ENCODE results near the gene TSEN2. TPM values are rescaled to one million over a fixed set of nuclear protein-coding genes. Genes with fewer than 3 reads are reported as not detected.
A peak's percentile ranks its signal among the peaks of the same experiment; 100 is the strongest.

TSEN2 gene
- polyA plus RNA-seq, 2 of the 4 experiments (the other 2 are of a cell fraction) = 24.9 to 33.1 TPM

DNA sequence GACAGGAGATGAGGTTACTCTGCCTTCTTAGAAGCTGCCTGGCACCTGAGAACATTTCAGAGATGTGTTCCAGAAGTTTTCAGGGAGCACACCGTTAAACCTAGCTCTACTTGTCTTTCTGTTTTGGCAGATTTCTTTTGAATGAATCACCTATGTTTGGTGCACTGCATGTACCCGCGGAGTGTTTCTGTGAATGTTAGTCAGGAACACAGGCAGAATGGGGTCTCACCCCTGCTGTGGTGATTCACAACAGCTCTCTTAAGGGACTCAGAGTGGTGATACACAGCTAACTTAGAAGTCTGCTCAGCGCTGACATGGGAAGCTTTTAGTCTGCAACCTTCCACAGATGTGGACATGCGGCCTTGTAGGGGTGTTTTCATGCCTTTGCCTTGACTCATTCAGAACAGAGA lies 24.0 kb downstream of the TSEN2 start:
- Histone ChIP-seq H3K4me1 (peaks cover 17% of the 10 kb centered on the region), H3K27ac (peak overlapping the region; percentile 32 to 46; a peak in 1 of 6 replicates), H3K4me2 (peak overlapping the region; percentile 42; the same call in 2 of the 3 replicates), H3K9me3 (no peaks in the 10 kb centered on the region), H3K4me3 (no peak overlapping the region)
- TF ChIP-seq USF2 (IDR thresholded peaks at IDR 0.05) (no peak), NFE2L2 (conservative IDR thresholded peaks at IDR 0.05; ENCODE audit: low read length) (no peak), FOSL2 (IDR thresholded peaks at IDR 0.05) (0 out of 2 replicates have a peak, but pooled peaks have one; percentile 15), FOSL2 (CRISPR knock-in tag; IDR thresholded peaks at IDR 0.05) (no peak)
- 39% methylated on average over 5 of the region's 5 CpGs for WGBS (ENCODE audit: missing lambda C conversion rate)
- DNase-seq (ENCODE audit: low read depth in 1 of 2, low spot score in 1 of 2) (peak; percentile 16 to 19), FAIRE-seq (no peak), ATAC-seq (peak; percentile 72 to 84)
- ChIA-PET CTCF (interaction anchor here (0.6 to 2.1 kb wide), 11 partner anchors 10 to 617 kb away, joined by 3 to 8 read pairs (median 4); no protein-coding TSS in a partner anchor), POLR2A (interaction anchor here (0.5 to 2.4 kb wide), 5 partner anchors 24 to 255 kb away, joined by 3 to 8 read pairs (median 6); partner anchors contain the start of gene TSEN2)

GRCh38 chr3:12509466-12509865 lies 25.2 kb downstream of the TSEN2 start:
- FAIRE-seq (no peak), DNase-seq (ENCODE audit: low read depth in 1 of 2, low spot score in 1 of 2) (no peak), ATAC-seq (no peak)
- H3K9me3 ChIP-seq = no peaks in the 10 kb centered on the region
- H3K4me2 ChIP-seq = no peak overlapping the region
- no peak overlapping the region for H3K27ac ChIP-seq
- H3K4me3 ChIP-seq = no peak overlapping the region
- ChIA-PET CTCF (interaction anchor here (1.4 to 2.5 kb wide), 3 partner anchors 13 to 29 kb away, joined by 3 to 8 read pairs (median 4); no protein-coding TSS in a partner anchor), POLR2A (interaction anchor here (2.4 kb wide), 1 partner anchor 25 kb away, joined by 8 read pairs; the partner anchor contains the start of gene TSEN2)
- TF ChIP-seq RCOR1 (IDR thresholded peaks at IDR 0.05; ENCODE audit: low read depth, low read length) (no peak), NR3C1 (IDR thresholded peaks at IDR 0.05) (no peak), NPAS2 (CRISPR knock-in tag; IDR thresholded peaks at IDR 0.05; ENCODE audit: borderline replicate concordance) (no peak), EHF (CRISPR knock-in tag; IDR thresholded peaks at IDR 0.05) (no peak), CTCF (IDR thresholded peaks at IDR 0.05) (no peak), ZC3H11A (IDR thresholded peaks at IDR 0.05) (no peak), POLR2AphosphoS2 (conservative IDR thresholded peaks at IDR 0.05; ENCODE audit: low read length) (no peak), FOSL2 (IDR thresholded peaks at IDR 0.05) (no peak), FOSL2 (CRISPR knock-in tag; IDR thresholded peaks at IDR 0.05) (no peak), MAFK (IDR thresholded peaks at IDR 0.05; ENCODE audit: partially characterized antibody) (no peak), CHD2 (IDR thresholded peaks at IDR 0.05; ENCODE audit: low read length, partially characterized antibody) (no peak), HOXB5 (CRISPR knock-in tag; IDR thresholded peaks at IDR 0.05) (no peak)
- TF ChIP-seq, protein P1, sequence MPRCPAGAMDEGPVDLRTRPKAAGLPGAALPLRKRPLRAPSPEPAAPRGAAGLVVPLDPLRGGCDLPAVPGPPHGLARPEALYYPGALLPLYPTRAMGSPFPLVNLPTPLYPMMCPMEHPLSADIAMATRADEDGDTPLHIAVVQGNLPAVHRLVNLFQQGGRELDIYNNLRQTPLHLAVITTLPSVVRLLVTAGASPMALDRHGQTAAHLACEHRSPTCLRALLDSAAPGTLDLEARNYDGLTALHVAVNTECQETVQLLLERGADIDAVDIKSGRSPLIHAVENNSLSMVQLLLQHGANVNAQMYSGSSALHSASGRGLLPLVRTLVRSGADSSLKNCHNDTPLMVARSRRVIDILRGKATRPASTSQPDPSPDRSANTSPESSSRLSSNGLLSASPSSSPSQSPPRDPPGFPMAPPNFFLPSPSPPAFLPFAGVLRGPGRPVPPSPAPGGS (IDR thresholded peaks at IDR 0.05) = no peak
- TF ChIP-seq, protein P2, sequence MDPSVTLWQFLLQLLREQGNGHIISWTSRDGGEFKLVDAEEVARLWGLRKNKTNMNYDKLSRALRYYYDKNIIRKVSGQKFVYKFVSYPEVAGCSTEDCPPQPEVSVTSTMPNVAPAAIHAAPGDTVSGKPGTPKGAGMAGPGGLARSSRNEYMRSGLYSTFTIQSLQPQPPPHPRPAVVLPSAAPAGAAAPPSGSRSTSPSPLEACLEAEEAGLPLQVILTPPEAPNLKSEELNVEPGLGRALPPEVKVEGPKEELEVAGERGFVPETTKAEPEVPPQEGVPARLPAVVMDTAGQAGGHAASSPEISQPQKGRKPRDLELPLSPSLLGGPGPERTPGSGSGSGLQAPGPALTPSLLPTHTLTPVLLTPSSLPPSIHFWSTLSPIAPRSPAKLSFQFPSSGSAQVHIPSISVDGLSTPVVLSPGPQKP (IDR thresholded peaks at IDR 0.05; ENCODE audit: low read depth, low read length) = no peak
- WGBS (ENCODE audit: missing lambda C conversion rate) = 90% methylated on average over 3 of the region's 3 CpGs
- peaks cover 17% of the 10 kb centered on the region for H3K4me1 ChIP-seq

DNA sequence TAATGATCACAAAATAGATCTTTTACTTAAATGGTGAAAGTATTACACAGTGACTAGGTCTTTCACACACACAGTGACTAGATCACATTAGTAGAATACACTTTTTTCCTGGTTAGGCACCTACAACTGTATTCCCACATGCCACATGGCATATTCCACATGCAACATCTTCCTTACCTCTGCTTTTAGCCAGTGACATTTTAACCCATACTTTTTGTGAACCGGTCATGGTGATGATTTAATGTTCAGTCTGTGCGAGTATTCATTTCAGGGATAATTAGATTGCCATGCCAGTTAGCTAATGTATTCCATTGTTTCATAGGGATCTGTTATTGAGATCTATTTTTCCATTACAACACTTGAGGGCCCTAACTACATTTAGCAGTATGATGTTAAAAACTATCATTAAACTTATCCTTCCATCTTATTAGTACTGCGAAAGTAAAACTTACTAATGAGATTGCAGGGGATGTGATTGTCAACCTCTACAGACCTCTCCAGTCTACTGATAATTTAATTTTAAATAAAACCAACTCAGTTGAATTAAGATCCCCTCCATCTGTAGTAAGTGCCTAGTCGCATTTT lies 28.3 kb downstream of the TSEN2 start:
- ATAC-seq (no peak), FAIRE-seq (no peak), DNase-seq (ENCODE audit: low read depth in 1 of 2, low spot score in 1 of 2) (no peak)
- no peak overlapping the region for H3K4me3 ChIP-seq
- no peak overlapping the region for H3K27ac ChIP-seq
- POLR2A ChIA-PET = no interaction called here
- CTCF ChIA-PET = interaction anchor here (0.9 kb wide), 1 partner anchor 382 kb away, joined by 3 read pairs; no protein-coding TSS in a partner anchor
- H3K4me1 ChIP-seq = peaks cover 11% of the 10 kb centered on the region
- WGBS (ENCODE audit: missing lambda C conversion rate) = 96% methylated on average over 4 of the region's 4 CpGs
- H3K9me3 ChIP-seq = no peaks in the 10 kb centered on the region
- no peak for TF ChIP-seq MAFK (IDR thresholded peaks at IDR 0.05; ENCODE audit: partially characterized antibody)
- TF ChIP-seq RCOR1 (IDR thresholded peaks at IDR 0.05; ENCODE audit: low read depth, low read length) = no peak
- no peak for TF ChIP-seq PBX3 (IDR thresholded peaks at IDR 0.05)
- TF ChIP-seq RAD21 (conservative IDR thresholded peaks at IDR 0.05 in 1 of 2, IDR thresholded peaks at IDR 0.05 in 1 of 2) = no peak
- no peak for TF ChIP-seq BHLHE40 (IDR thresholded peaks at IDR 0.05; ENCODE audit: low read depth, low read length)
- H3K4me2 ChIP-seq = no peak overlapping the region
